Activated CD4-positive, alpha-beta T cell treated with anti-CD3 and anti-CD28 coated beads for 48 hours (primary cell): ENCODE data around the gene LIPM.

ENCODE experiments used
- DNase-seq: peaks from one replicate; pipeline ENCODE4 v3.0.0-alpha.2; 2020

The LIPM gene

GRCh38 chr10:88841316-88842111 is 39.0 kb downstream of the LIPM start:
- no peak for DNase-seq

- DNase-seq = no peak
Observed at GRCh38 chr10:88843171-88843570, 40.6 kb downstream of the LIPM start.

- DNase-seq = no peak
Observed at GRCh38 chr10:88848499-88848898, 46.0 kb downstream of the LIPM start.

GRCh38 chr10:88849234-88849633 is 46.7 kb downstream of the LIPM start:
- DNase-seq = no peak

- DNase-seq = no peak
Observed at GRCh38 chr10:88850712-88851111, 48.2 kb downstream of the LIPM start.

GRCh38 chr10:88851706-88852105 is 49.2 kb downstream of the LIPM start, which contains the start of gene ANKRD22:
Gene ANKRD22, minus strand, starts transcription at chr10:88851844. Its CDS starts 237 bp downstream, at chr10:88851607.
- no peak for DNase-seq

GRCh38 chr10:88852327-88852726 is 49.8 kb downstream of the LIPM start:
- no peak for DNase-seq

- DNase-seq = no peak
Observed at GRCh38 chr10:88853155-88853881, 50.8 kb downstream of the LIPM start.

GRCh38 chr10:88854684-88855083 is 52.2 kb downstream of the LIPM start:
- no peak for DNase-seq

- DNase-seq = no peak
Observed at GRCh38 chr10:88857831-88858230, 55.3 kb downstream of the LIPM start.

GRCh38 chr10:88858491-88858890 is 56.0 kb downstream of the LIPM start:
- DNase-seq = no peak

GRCh38 chr10:88861036-88861435 is 58.5 kb downstream of the LIPM start:
- no peak for DNase-seq

- no peak for DNase-seq
Observed at GRCh38 chr10:88865281-88865876, 62.8 kb downstream of the LIPM start.

GRCh38 chr10:88866454-88866853 is 63.9 kb downstream of the LIPM start:
- DNase-seq = no peak

- DNase-seq = no peak
Observed at GRCh38 chr10:88870089-88870488, 67.6 kb downstream of the LIPM start.
